ENCODE results near the gene SERTAD2.

The SERTAD2 gene

GRCh38 chr2:64615192-64615763 lies 38.4 kb downstream of the SERTAD2 start:
- no peak for DNase-seq (ENCODE audit: low read depth)
- TF ChIP-seq MYC (IDR thresholded peaks at IDR 0.05; ENCODE audit: low read depth, low read length) (no peak), POLR2A (IDR thresholded peaks at IDR 0.05; ENCODE audit: extremely low read depth, insufficient read length) (no peak), MAX (IDR thresholded peaks at IDR 0.05; ENCODE audit: low read depth, low read length) (no peak), CTCF (IDR thresholded peaks at IDR 0.05; ENCODE audit: low read depth, low read length) (no peak)
- H3K4me3 ChIP-seq (ENCODE audit: low read depth, low read length) = no peak overlapping the region

GRCh38 chr2:64613276-64613675 lies 40.4 kb downstream of the SERTAD2 start:
- no peak for TF ChIP-seq MYC (IDR thresholded peaks at IDR 0.05; ENCODE audit: low read depth, low read length)
- TF ChIP-seq MAX (IDR thresholded peaks at IDR 0.05; ENCODE audit: low read depth, low read length) = no peak
- TF ChIP-seq CTCF (IDR thresholded peaks at IDR 0.05; ENCODE audit: low read depth, low read length) = no peak
- TF ChIP-seq POLR2A (IDR thresholded peaks at IDR 0.05; ENCODE audit: extremely low read depth, insufficient read length) = no peak
- DNase-seq (ENCODE audit: low read depth) = no peak
- H3K4me3 ChIP-seq (ENCODE audit: low read depth, low read length) = no peak overlapping the region

GRCh38 chr2:64612575-64613195 lies 41.0 kb downstream of the SERTAD2 start:
- no peak overlapping the region for H3K4me3 ChIP-seq (ENCODE audit: low read depth, low read length)
- TF ChIP-seq POLR2A (IDR thresholded peaks at IDR 0.05; ENCODE audit: extremely low read depth, insufficient read length) (no peak), CTCF (IDR thresholded peaks at IDR 0.05; ENCODE audit: low read depth, low read length) (no peak), MYC (IDR thresholded peaks at IDR 0.05; ENCODE audit: low read depth, low read length) (no peak), MAX (IDR thresholded peaks at IDR 0.05; ENCODE audit: low read depth, low read length) (no peak)
- DNase-seq (ENCODE audit: low read depth) = no peak

GRCh38 chr2:64610316-64610855 lies 43.3 kb downstream of the SERTAD2 start:
- no peak for TF ChIP-seq MYC (IDR thresholded peaks at IDR 0.05; ENCODE audit: low read depth, low read length)
- TF ChIP-seq MAX (IDR thresholded peaks at IDR 0.05; ENCODE audit: low read depth, low read length) = no peak
- no peak for TF ChIP-seq POLR2A (IDR thresholded peaks at IDR 0.05; ENCODE audit: extremely low read depth, insufficient read length)
- TF ChIP-seq CTCF (IDR thresholded peaks at IDR 0.05; ENCODE audit: low read depth, low read length) = no peak
- no peak overlapping the region for H3K4me3 ChIP-seq (ENCODE audit: low read depth, low read length)
- DNase-seq (ENCODE audit: low read depth) = no peak

GRCh38 chr2:64609942-64610281 lies 43.8 kb downstream of the SERTAD2 start:
- no peak for DNase-seq (ENCODE audit: low read depth)
- H3K4me3 ChIP-seq (ENCODE audit: low read depth, low read length) = peak overlapping the region; percentile 28
- TF ChIP-seq MAX (IDR thresholded peaks at IDR 0.05; ENCODE audit: low read depth, low read length) (no peak), MYC (IDR thresholded peaks at IDR 0.05; ENCODE audit: low read depth, low read length) (no peak), CTCF (IDR thresholded peaks at IDR 0.05; ENCODE audit: low read depth, low read length) (no peak), POLR2A (IDR thresholded peaks at IDR 0.05; ENCODE audit: extremely low read depth, insufficient read length) (no peak)
